ENCODE data around the gene YY1. TPM values are rescaled to one million over a fixed set of nuclear protein-coding genes. Genes with fewer than 3 reads are reported as not detected.

The YY1 gene
- 10 to 100 TPM; 39.3 to 48.7 (median 43.7) TPM for total RNA-seq

GRCh38 chr14:100238419-100239210 is at the start of gene YY1:
Gene YY1, plus strand, starts transcription at chr14:100239144. Its CDS starts 101 bp downstream, at chr14:100239245.
- in situ Hi-C loops (cut with MboI; ENCODE audit: low sequenced_read_pairs in 4 of 4) = no loop called here
- Histone ChIP-seq H3K4me3 (peak within 1 kb of the TSS; percentile 85 to 100 (median 94)), H3K27me3 (no peaks in the 10 kb centered on the region), H3K9me3 (no peaks in the 10 kb centered on the region), H3K4me1 (peaks cover 38 to 41% of the 10 kb centered on the region in 2 donors), H3K27ac (peak within 1 kb of the TSS; percentile 96 to 100 (median 98)), H3K36me3 (no peaks in the 10 kb centered on the region)
- TF ChIP-seq POLR2A (IDR thresholded peaks at IDR 0.05) = peak; percentile 92
- TF ChIP-seq, protein P1, sequence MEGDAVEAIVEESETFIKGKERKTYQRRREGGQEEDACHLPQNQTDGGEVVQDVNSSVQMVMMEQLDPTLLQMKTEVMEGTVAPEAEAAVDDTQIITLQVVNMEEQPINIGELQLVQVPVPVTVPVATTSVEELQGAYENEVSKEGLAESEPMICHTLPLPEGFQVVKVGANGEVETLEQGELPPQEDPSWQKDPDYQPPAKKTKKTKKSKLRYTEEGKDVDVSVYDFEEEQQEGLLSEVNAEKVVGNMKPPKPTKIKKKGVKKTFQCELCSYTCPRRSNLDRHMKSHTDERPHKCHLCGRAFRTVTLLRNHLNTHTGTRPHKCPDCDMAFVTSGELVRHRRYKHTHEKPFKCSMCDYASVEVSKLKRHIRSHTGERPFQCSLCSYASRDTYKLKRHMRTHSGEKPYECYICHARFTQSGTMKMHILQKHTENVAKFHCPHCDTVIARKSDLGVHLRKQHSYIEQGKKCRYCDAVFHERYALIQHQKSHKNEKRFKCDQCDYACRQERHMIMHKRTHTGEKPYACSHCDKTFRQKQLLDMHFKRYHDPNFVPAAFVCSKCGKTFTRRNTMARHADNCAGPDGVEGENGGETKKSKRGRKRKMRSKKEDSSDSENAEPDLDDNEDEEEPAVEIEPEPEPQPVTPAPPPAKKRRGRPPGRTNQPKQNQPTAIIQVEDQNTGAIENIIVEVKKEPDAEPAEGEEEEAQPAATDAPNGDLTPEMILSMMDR (IDR thresholded peaks at IDR 0.05 in 4 of 5, conservative IDR thresholded peaks at IDR 0.05 in 1 of 5) = no peak
- peak; percentile 99 for DNase-seq
- intact Hi-C loops (cut with DNase I; ENCODE audit: low total_unique reads) = loop anchor here (1.0 to 2.0 kb wide), 3 partner anchors 24 to 138 kb away; partner anchors contain the start of gene WDR25
- ATAC-seq = peak; percentile 69 to 79

- intact Hi-C loops (cut with DNase I; ENCODE audit: low total_unique reads) (no loop called here), in situ Hi-C loops (cut with MboI; ENCODE audit: low sequenced_read_pairs in 4 of 4) (loop anchor here in 3 of 4 donors (5.0 to 25.0 kb wide), 2 partner anchors 203 to 208 kb away; no protein-coding TSS in a partner anchor)
Observed at GRCh38 chr14:100190126-100190525, 48.8 kb upstream of the YY1 start.

GRCh38 chr14:100191584-100192249 is 47.2 kb upstream of the YY1 start:
- TF ChIP-seq POLR2A (IDR thresholded peaks at IDR 0.05) = no peak
- TF ChIP-seq, protein P1 (IDR thresholded peaks at IDR 0.05 in 4 of 5, conservative IDR thresholded peaks at IDR 0.05 in 1 of 5) = no peak
- H3K4me1 ChIP-seq = peaks cover 5 to 9% of the 10 kb centered on the region in 2 donors
- H3K27me3 ChIP-seq = no peaks in the 10 kb centered on the region
- H3K36me3 ChIP-seq = no peaks in the 10 kb centered on the region
- intact Hi-C loops (cut with DNase I; ENCODE audit: low total_unique reads) (loop anchor here (1.0 to 2.0 kb wide), 4 partner anchors 47 to 209 kb away; partner anchors contain the start of genes WDR25 and YY1), in situ Hi-C loops (cut with MboI; ENCODE audit: low sequenced_read_pairs in 4 of 4) (loop anchor here in 3 of 4 donors (5.0 to 25.0 kb wide), 2 partner anchors 204 to 209 kb away; no protein-coding TSS in a partner anchor)
- DNase-seq (no peak), ATAC-seq (no peak)
- H3K9me3 ChIP-seq = no peaks in the 10 kb centered on the region
- H3K27ac ChIP-seq = peak overlapping the region in 3 of 4 donors; percentile 82 to 92 (median 82)
- peak overlapping the region in 3 of 4 donors; percentile 58 to 67 (median 61) for H3K4me3 ChIP-seq

More at GRCh38 chr14:100190126-100190525, 48.8 kb upstream of the YY1 start:
- no peaks in the 10 kb centered on the region for H3K9me3 ChIP-seq
- H3K27me3 ChIP-seq = no peaks in the 10 kb centered on the region
- no peak overlapping the region for H3K27ac ChIP-seq
- H3K36me3 ChIP-seq = no peaks in the 10 kb centered on the region
- ATAC-seq (no peak), DNase-seq (no peak)
- no peak for TF ChIP-seq POLR2A (IDR thresholded peaks at IDR 0.05)
- TF ChIP-seq, protein P1 (IDR thresholded peaks at IDR 0.05 in 4 of 5, conservative IDR thresholded peaks at IDR 0.05 in 1 of 5) = no peak
- no peak overlapping the region for H3K4me3 ChIP-seq
- peaks cover 5 to 9% of the 10 kb centered on the region in 2 donors for H3K4me1 ChIP-seq

DNA sequence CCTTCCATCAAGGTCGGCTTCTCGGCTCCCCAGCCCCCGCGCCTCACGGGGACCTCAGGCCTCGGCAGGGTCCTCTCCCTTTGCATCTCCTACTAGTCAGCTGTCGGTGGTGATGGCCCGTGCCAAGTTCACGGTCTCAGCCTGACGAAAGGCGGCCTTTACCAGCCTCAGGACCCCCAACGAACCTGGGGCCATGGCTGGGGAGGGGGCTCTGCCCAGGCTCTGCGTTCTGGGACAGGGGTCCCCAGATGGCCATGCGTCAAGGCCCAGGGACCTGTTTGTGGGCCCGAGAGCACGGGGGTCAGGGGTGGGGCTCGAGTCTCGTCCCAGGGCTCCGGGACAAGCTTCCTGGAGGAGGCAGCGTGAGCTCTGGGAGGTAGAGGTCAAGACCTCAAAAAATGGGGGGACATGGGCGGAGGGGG is 46.7 kb upstream of the YY1 start:
- Histone ChIP-seq H3K4me3 (peak overlapping the region; percentile 54 to 67 (median 60)), H3K36me3 (no peaks in the 10 kb centered on the region), H3K4me1 (peaks cover 5 to 9% of the 10 kb centered on the region in 2 donors), H3K27me3 (no peaks in the 10 kb centered on the region), H3K27ac (peak overlapping the region; percentile 82 to 92 (median 84)), H3K9me3 (no peaks in the 10 kb centered on the region)
- in situ Hi-C loops (cut with MboI; ENCODE audit: low sequenced_read_pairs in 4 of 4) (loop anchor here in 3 of 4 donors (5.0 to 25.0 kb wide), 2 partner anchors 205 to 210 kb away; no protein-coding TSS in a partner anchor), intact Hi-C loops (cut with DNase I; ENCODE audit: low total_unique reads) (loop anchor here (1.0 to 2.0 kb wide), 4 partner anchors 47 to 210 kb away; partner anchors contain the start of genes WDR25 and YY1)
- DNase-seq = peak in 1 of 2 donors; percentile 43
- TF ChIP-seq, protein P1 (IDR thresholded peaks at IDR 0.05 in 4 of 5, conservative IDR thresholded peaks at IDR 0.05 in 1 of 5) = no peak
- TF ChIP-seq POLR2A (IDR thresholded peaks at IDR 0.05) = no peak
- ATAC-seq = peak in 1 of 2 donors; percentile 12
